SH-SY5Y (cell line): ENCODE results near the gene LARGE1.

Experiments
- GATA2 ChIP-seq: IDR thresholded peaks from 2 replicates; pipeline ENCODE4 v1.6.1; 2011; ENCODE audit warnings: mild to moderate bottlenecking, low read depth, low read length
- GATA3 ChIP-seq: IDR thresholded peaks from 2 replicates; pipeline ENCODE4 v1.6.1; 2011; ENCODE audit warnings: low read depth, mild to moderate bottlenecking, low read length, moderate library complexity

LARGE1 gene

GRCh38 chr22:33405194-33405593, 515.1 kb downstream of the LARGE1 start:
- no peak for TF ChIP-seq GATA2
- no peak for TF ChIP-seq GATA3

- TF ChIP-seq GATA2 = no peak
- TF ChIP-seq GATA3 = no peak
These were observed 515.6 kb downstream of the LARGE1 start for GRCh38 chr22:33404723-33405122.

- no peak for TF ChIP-seq GATA2
- no peak for TF ChIP-seq GATA3
These were observed 518.0 kb downstream of the LARGE1 start for GRCh38 chr22:33402325-33402724.

GRCh38 chr22:33401291-33401690, 519.0 kb downstream of the LARGE1 start:
- no peak for TF ChIP-seq GATA3
- TF ChIP-seq GATA2 = no peak

GRCh38 chr22:33400891-33401290, 519.4 kb downstream of the LARGE1 start:
- TF ChIP-seq GATA2 (no peak), GATA3 (no peak)

GRCh38 chr22:33400061-33400840, 520.0 kb downstream of the LARGE1 start:
- TF ChIP-seq GATA3 = no peak
- TF ChIP-seq GATA2 = no peak

GRCh38 chr22:33397381-33397907, 522.8 kb downstream of the LARGE1 start:
- TF ChIP-seq GATA3 (no peak), GATA2 (no peak)

- TF ChIP-seq GATA3 (no peak), GATA2 (no peak)
These were observed 526.8 kb downstream of the LARGE1 start for GRCh38 chr22:33393432-33393831.

GRCh38 chr22:33391298-33391697, 529.0 kb downstream of the LARGE1 start:
- TF ChIP-seq GATA2 (no peak), GATA3 (no peak)

GRCh38 chr22:33389936-33390335, 530.3 kb downstream of the LARGE1 start:
- TF ChIP-seq GATA2 = no peak
- TF ChIP-seq GATA3 = no peak

GRCh38 chr22:33386270-33386669, 534.0 kb downstream of the LARGE1 start:
- TF ChIP-seq GATA2 = no peak
- no peak for TF ChIP-seq GATA3

- TF ChIP-seq GATA2 (no peak), GATA3 (no peak)
These were observed 534.7 kb downstream of the LARGE1 start for GRCh38 chr22:33385611-33386010.

GRCh38 chr22:33382436-33382835, 537.8 kb downstream of the LARGE1 start:
- no peak for TF ChIP-seq GATA2
- TF ChIP-seq GATA3 = no peak

GRCh38 chr22:33381531-33382406, 538.5 kb downstream of the LARGE1 start:
- TF ChIP-seq GATA2 (no peak), GATA3 (no peak)
